PC-9 (cell line): ENCODE data around the gene CXorf49B. TPM values are rescaled to one million over a fixed set of nuclear protein-coding genes. Genes with fewer than 3 reads are reported as not detected.

Experiments
- BruUV-seq: library from RNA; stranded (reverse); fragments of 400-500 nt; replicated peaks from 2 replicates; lab custom pipeline; 2021; lab: Mats Ljungman, UMichigan
- CTCF ChIA-PET: fragments of 300-600 bp; sonication (Branson Sonifier 250); formaldehyde crosslinking; loops from one replicate; lab custom pipeline; 2022; ENCODE audit warnings: antibody characterized with exemption; lab: Charles Lee
- POLR2A ChIA-PET: fragments of 300-600 bp; sonication (Branson Sonifier 250); formaldehyde crosslinking; loops from one replicate; lab custom pipeline; 2022; ENCODE audit warnings: antibody characterized with exemption; ENCODE audit not compliant: unreplicated experiment; lab: Charles Lee
- DNase-seq, 2 experiments: peaks; one replicate each; pipeline versions ENCODE4 v3.0.0 to v3.0.0-alpha.2; 2015 to 2022; ENCODE audit warnings: mixed read lengths in 1 of 2
- H2AFZ ChIP-seq: fragments of 200-600 bp; sonication (generic); 2 replicates; pipeline ENCODE4 v1.8.1; 2017; ENCODE audit warnings: antibody characterized with exemption
- H3F3A ChIP-seq: fragments of 200-600 bp; sonication (generic); 2 replicates; pipeline ENCODE4 v1.8.1; 2017; ENCODE audit warnings: antibody characterized with exemption, mild to moderate bottlenecking, low read depth; ENCODE audit not compliant: insufficient read depth
- H3K27ac ChIP-seq: fragments of 200-600 bp; sonication (generic); 2 replicates; pipeline ENCODE4 v1.6.1; 2016; ENCODE audit warnings: mixed run types
- H3K27me3 ChIP-seq: fragments of 200-600 bp; sonication (generic); 2 replicates; pipeline ENCODE4 v1.6.1; 2016; ENCODE audit warnings: low read depth, mixed run types; ENCODE audit not compliant: insufficient read depth
- H3K36me3 ChIP-seq: fragments of 200-600 bp; sonication (generic); 2 replicates; pipeline ENCODE4 v1.6.1; 2016; ENCODE audit warnings: low read depth, mixed run types
- H3K4me1 ChIP-seq: fragments of 200-600 bp; sonication (generic); replicated peaks from 2 replicates; pipeline ENCODE4 v1.6.1; 2016; ENCODE audit warnings: mixed run types; ENCODE audit not compliant: insufficient read depth
- H3K4me2 ChIP-seq: fragments of 200-600 bp; sonication (generic); 2 replicates; pipeline ENCODE4 v1.6.1; 2017; ENCODE audit warnings: mixed run types
- H3K4me3 ChIP-seq: fragments of 200-600 bp; sonication (generic); 2 replicates; pipeline ENCODE4 v1.6.1; 2016; ENCODE audit warnings: mixed run types
- H3K79me2 ChIP-seq: fragments of 200-600 bp; sonication (generic); 2 replicates; pipeline ENCODE4 v1.6.1; 2017; ENCODE audit warnings: low read depth, mixed run types
- H3K9me2 ChIP-seq: fragments of 200-600 bp; sonication (generic); 2 replicates; pipeline ENCODE4 v1.8.1; 2017; ENCODE audit warnings: mild to moderate bottlenecking; ENCODE audit not compliant: insufficient read depth
- H3K9me3 ChIP-seq: fragments of 200-600 bp; sonication (generic); 2 replicates; pipeline ENCODE4 v1.8.1; 2016; ENCODE audit warnings: low read depth; ENCODE audit not compliant: insufficient read depth
- H4K20me1 ChIP-seq: fragments of 200-600 bp; sonication (generic); 2 replicates; pipeline ENCODE4 v1.8.1; 2017; ENCODE audit not compliant: insufficient read depth
- CTCF ChIP-seq: fragments of 200-600 bp; sonication (generic); conservative IDR thresholded peaks from 2 replicates; pipeline ENCODE4 v1.6.1; 2017; ENCODE audit warnings: mixed run types, antibody characterized with exemption, mild to moderate bottlenecking, moderate library complexity
- EZH2 ChIP-seq: fragments of 200-600 bp; sonication (generic); IDR thresholded peaks from 2 replicates; pipeline ENCODE4 v1.8.0; 2017; ENCODE audit warnings: antibody characterized with exemption, low read depth
- intact Hi-C: fragments of 100-400 bp; cut with micrococcal nuclease; formaldehyde crosslinking; loops from one replicate; pipeline ENCODE4 v1.10.0; 2022; ENCODE audit not compliant: unreplicated experiment
- total RNA-seq: library from RNA; stranded (reverse); gene quantifications from 2 replicates; pipeline ENCODE4 v1.2.3, GENCODE V29; 2021

The CXorf49B gene
- total RNA-seq, 1 experiment from 2014 or later, result not detected

GRCh38 chrX:71814123-71814912, 51.2 kb downstream of the CXorf49B start:
- Histone ChIP-seq H4K20me1 (no peaks in the 10 kb centered on the region), H3K9me3 (no peaks in the 10 kb centered on the region), H3F3A (no peaks in the 10 kb centered on the region), H3K9me2 (no peaks in the 10 kb centered on the region), H3K4me3 (no peak overlapping the region), H3K27me3 (peaks cover 36% of the 10 kb centered on the region; the same call in 1 of the 2 replicates), H3K27ac (no peak overlapping the region), H3K4me2 (no peak overlapping the region), H3K36me3 (no peaks in the 10 kb centered on the region), H3K4me1 (no peaks in the 10 kb centered on the region), H2AFZ (no peak overlapping the region), H3K79me2 (no peaks in the 10 kb centered on the region)
- TF ChIP-seq CTCF (no peak), EZH2 (no peak)
- intact Hi-C loops, result no loop called here
- BruUV-seq, result no TSS peak
- no peak for DNase-seq
- POLR2A ChIA-PET, result no interaction called here
- CTCF ChIA-PET, result no interaction called here

DNA sequence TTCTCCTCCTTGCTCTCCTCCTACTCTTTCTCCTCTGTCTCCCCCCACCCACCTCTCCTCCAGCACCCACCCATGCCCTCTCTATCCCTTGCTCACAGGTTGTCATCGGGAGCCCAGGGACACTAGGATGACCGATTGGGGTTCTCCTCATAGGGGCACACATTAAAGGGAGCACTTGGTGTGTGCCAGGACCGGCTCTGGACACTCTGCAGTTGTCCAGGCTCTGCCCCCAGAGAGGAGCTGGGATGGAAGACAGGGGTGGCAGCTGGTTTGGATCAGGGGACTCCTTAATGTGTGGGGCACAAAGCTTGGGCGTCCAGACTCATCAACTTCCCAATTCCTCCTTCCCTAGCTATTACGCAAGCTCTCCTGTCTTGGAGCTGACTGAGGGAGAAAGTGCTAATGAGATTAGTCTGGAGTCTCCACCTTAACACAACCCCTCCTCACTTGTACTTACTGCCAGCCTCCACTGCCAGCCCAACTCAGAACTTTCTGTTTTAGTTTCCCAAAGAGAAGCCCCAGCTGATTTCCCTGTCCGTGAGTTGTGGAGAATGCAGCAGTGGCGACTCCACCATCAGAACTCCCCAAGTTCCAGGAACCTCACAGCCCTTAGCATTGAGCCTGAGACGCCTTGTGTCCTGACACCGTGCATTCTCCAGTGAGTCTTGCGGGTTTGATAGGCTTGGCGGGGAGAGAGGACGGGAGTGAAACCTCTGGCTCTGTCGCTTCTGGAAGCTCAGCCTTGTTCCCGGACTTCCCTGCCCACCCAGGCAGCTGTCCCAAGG, 52.2 kb downstream of the CXorf49B start:
- Histone ChIP-seq H3F3A (no peaks in the 10 kb centered on the region), H3K4me1 (no peaks in the 10 kb centered on the region), H3K4me3 (no peak overlapping the region), H3K27ac (no peak overlapping the region), H3K9me2 (no peaks in the 10 kb centered on the region), H3K27me3 (peaks cover 36% of the 10 kb centered on the region; the same call in 1 of the 2 replicates), H3K4me2 (no peak overlapping the region), H3K9me3 (no peaks in the 10 kb centered on the region), H3K79me2 (no peaks in the 10 kb centered on the region), H2AFZ (no peak overlapping the region), H3K36me3 (no peaks in the 10 kb centered on the region), H4K20me1 (no peaks in the 10 kb centered on the region)
- no TSS peak for BruUV-seq
- TF ChIP-seq CTCF (no peak), EZH2 (no peak)
- DNase-seq, result no peak
- CTCF ChIA-PET, result no interaction called here
- intact Hi-C loops, result no loop called here
- POLR2A ChIA-PET, result no interaction called here

DNA sequence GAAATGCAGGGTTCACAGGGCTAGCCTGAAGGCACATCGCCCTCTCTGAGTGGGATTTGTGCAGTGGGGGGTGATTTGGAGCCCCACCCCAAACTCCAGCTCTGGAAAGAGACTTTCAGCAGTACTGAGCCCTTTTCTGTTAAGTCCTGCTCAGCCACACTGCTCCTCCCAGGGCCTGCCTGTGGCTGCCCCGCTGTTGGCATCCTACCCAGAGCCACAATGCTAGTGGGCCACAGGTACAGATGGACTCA, 52.7 kb downstream of the CXorf49B start:
- no peaks in the 10 kb centered on the region for H3K36me3 ChIP-seq
- intact Hi-C loops, result no loop called here

More for the DNA sequence above, 52.7 kb downstream of the CXorf49B start:
- DNase-seq, result no peak
- H3K9me2 ChIP-seq, result no peaks in the 10 kb centered on the region
- BruUV-seq, result no TSS peak
- H3K27me3 ChIP-seq, result peaks cover 36% of the 10 kb centered on the region; the same call in 1 of the 2 replicates
- H4K20me1 ChIP-seq, result no peaks in the 10 kb centered on the region
- H3K27ac ChIP-seq, result no peak overlapping the region
- CTCF ChIA-PET, result no interaction called here
- H3K4me2 ChIP-seq, result no peak overlapping the region
- no peak overlapping the region for H3K4me3 ChIP-seq
- TF ChIP-seq CTCF (no peak), EZH2 (no peak)
- H3F3A ChIP-seq, result no peaks in the 10 kb centered on the region
- POLR2A ChIA-PET, result no interaction called here
- no peaks in the 10 kb centered on the region for H3K9me3 ChIP-seq
- H3K4me1 ChIP-seq, result no peaks in the 10 kb centered on the region
- no peaks in the 10 kb centered on the region for H3K79me2 ChIP-seq
- no peak overlapping the region for H2AFZ ChIP-seq

Other genes starting within 250 kb of the CXorf49B start
- 123 and 159 TPM in 2 replicates for gene OGT, start 230.2 kb upstream of the CXorf49B start, total RNA-seq
- gene GCNA, start 184.9 kb upstream of the CXorf49B start, total RNA-seq, result 0.48 and 1.4 TPM in 2 replicates
- gene CXCR3, start 144.8 kb upstream of the CXorf49B start, total RNA-seq, result not detected in 2 replicates
- not detected in 2 replicates for gene CXorf49, start 45.1 kb upstream of the CXorf49B start, total RNA-seq
- not detected in 2 replicates for gene NHSL2, start 147.5 kb downstream of the CXorf49B start, total RNA-seq